CD4-positive, alpha-beta T cell treated with Interferon alpha-2 for 1 hour (primary cell): ENCODE data around the gene RCAN1.
A peak's percentile ranks its signal among the peaks of the same experiment; 100 is the strongest.
"Not testable (repeated sequence)": the region's sequence is repeated elsewhere in the genome, so short reads cannot be mapped to it uniquely, and the experiment has no call there.

ENCODE experiments used
- DNase-seq, 2 donors: peaks; one replicate each; pipeline ENCODE4 v3.0.0-alpha.2; 2020 to 2022

RCAN1 gene

GRCh38 chr21:34513129-34513675 is 101.7 kb downstream of the RCAN1 start:
- DNase-seq = peak in 1 of 2 donors; percentile 27

- peak in 1 of 2 donors; percentile 71 for DNase-seq
Measured at GRCh38 chr21:34511787-34512455, 103.0 kb downstream of the RCAN1 start, which contains the start of gene KCNE1. Gene KCNE1 (minus strand): TSS chr21:34512210. CDS start chr21:34449634, 62,576 bp downstream.

- DNase-seq = peak in 1 of 2 donors; percentile 13
Measured at GRCh38 chr21:34511181-34511580, 103.7 kb downstream of the RCAN1 start.

- DNase-seq = peak; percentile 23 to 63
Measured at GRCh38 chr21:34510148-34511142, 104.5 kb downstream of the RCAN1 start.

- DNase-seq = no peak
Measured at GRCh38 chr21:34509151-34509550, 105.8 kb downstream of the RCAN1 start.

- DNase-seq = no peak
Measured at GRCh38 chr21:34504595-34504994, 110.3 kb downstream of the RCAN1 start.

GRCh38 chr21:34502480-34503106 is 112.3 kb downstream of the RCAN1 start:
- no peak for DNase-seq

GRCh38 chr21:34501716-34502115 is 113.2 kb downstream of the RCAN1 start:
- no peak for DNase-seq

- no peak for DNase-seq
Measured at GRCh38 chr21:34500191-34500590, 114.7 kb downstream of the RCAN1 start.

GRCh38 chr21:34499116-34499515 is 115.8 kb downstream of the RCAN1 start:
- no peak for DNase-seq

- no peak for DNase-seq
Measured at GRCh38 chr21:34498623-34499022, 116.3 kb downstream of the RCAN1 start.

GRCh38 chr21:34483854-34484253 is 131.1 kb downstream of the RCAN1 start:
- not testable (repeated sequence) for DNase-seq

- DNase-seq = not testable (repeated sequence)
Measured at GRCh38 chr21:34483435-34483834, 131.5 kb downstream of the RCAN1 start.

GRCh38 chr21:34467333-34467732 is 147.6 kb downstream of the RCAN1 start:
- DNase-seq = not testable (repeated sequence)
